Fibroblast of skin of scalp (primary cell): Measurements from ENCODE around the gene TLR8.
A peak's percentile ranks its signal among the peaks of the same experiment; 100 is the strongest.
"Not testable (repeated sequence)": the region's sequence is repeated elsewhere in the genome, so short reads cannot be mapped to it uniquely, and the experiment has no call there.

Source experiments
- DNase-seq: peaks from one replicate; pipeline ENCODE4 v3.0.0-alpha.2; 2013

Gene TLR8

DNA sequence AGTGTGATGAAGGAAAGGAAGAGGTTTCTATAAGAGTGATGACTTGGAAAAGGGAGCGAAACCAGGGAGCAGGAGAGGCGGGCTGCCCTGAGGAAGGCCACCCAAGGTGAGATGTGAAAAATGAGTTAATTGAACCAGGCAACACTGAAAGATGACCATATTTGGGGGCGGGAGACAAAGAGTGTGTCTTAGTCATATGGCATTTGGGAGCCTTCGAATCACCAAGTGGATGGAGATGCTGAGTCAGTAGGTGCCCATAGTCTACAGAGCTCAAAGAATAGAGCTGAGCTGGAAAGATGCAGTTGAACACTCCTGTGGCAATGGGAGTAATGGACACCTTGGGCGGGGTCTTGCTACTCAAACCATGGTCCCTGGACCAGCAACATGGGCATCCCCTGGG lies 8.3 kb upstream of the TLR8 start:
- DNase-seq: no peak

DNA sequence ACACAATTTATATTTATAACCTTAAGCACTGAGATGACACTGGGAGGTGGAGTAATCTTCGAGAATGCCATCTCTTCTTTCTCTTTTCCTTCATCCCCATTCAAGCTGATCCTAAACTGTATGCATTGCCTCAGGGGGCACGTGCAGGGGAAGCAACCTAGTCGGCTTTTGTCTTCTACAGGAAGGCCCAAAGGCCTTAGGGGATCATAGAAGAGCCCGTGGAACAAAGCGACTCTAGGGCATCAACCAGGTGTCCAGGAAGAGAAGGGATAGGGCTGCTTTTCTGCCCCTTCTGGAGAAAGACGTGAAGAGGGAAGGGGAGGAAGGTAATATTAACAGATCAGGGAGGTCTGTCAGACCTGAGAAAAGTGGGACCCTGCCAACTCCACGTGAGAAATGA lies 6.9 kb upstream of the TLR8 start:
- DNase-seq: no peak

DNA sequence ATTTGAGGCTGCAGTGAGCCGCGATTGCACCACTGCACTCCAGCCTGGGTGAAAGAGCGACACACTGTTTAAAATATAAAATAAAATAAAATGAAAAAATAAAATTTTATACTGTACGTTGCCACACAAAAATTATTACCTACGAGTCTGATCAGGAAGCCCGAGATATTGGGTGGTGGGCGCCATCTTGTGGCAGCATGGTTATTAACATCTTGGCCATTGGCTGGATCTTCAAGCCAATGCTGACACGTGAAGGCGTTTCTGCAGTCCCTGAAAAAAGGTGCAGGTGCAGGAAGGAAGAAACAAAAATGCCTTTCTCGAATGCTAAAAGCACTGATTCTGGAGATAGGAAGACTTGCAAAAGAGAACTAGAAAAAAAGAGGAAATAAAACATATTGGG lies 4.9 kb upstream of the TLR8 start:
- peak; percentile 35 for DNase-seq

- DNase-seq: no peak
Measured at GRCh38 chrX:12903646-12904045, 2.8 kb upstream of the TLR8 start.

GRCh38 chrX:12910423-12911121 lies 4.2 kb downstream of the TLR8 start:
- DNase-seq: no peak

- DNase-seq: no peak
Measured at GRCh38 chrX:12911122-12911470, 4.7 kb downstream of the TLR8 start.

DNA sequence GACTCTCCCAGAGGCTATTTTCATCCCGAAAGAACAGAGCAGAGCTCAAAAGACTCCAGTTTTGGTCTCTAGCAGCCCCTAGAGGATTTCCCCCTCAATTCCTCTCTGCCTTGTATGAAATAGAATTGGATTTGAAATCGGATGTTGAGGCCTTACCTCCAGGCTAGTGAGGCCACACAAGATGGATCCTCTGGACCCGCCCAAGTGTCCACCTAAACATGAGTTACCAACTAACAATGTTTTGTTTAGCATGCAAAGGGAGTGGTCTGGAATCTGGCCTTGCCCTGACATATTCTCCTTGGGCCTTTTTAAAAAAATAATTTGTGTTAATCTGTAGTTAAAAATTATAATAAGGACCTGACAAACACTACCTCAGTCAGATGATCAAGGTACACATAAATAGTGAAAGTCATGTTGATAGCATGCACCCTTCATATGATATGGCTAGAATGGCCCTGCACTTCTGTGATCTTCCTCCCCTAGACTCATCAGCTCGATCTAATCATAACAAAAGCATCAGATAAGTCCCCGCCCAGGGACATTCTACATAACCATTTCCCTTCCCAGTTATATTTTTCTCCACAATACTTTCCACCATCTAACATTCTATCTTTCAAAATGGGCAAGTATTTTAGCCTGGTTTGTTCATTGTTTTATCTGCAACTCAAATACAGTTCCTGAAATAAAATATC lies 6.5 kb downstream of the TLR8 start:
- DNase-seq: no peak

DNA sequence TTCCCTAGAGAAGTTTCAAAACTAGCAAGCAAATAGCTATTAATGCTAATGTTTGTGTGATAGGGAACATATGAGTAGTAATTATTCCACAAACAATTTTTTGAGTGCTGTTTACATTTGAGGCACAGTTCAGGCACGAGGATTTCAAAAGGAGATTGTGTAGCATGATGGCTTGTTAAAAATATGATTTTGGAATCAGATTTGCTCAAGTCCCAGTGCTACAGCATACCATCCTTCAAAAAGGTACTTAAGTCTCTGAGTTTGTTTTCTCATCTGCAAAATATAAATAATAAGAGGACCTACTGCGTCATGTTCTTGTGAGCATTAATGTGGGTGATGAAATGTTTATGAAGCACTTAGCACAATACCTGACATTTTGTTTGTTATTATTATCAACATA lies 11.3 kb downstream of the TLR8 start:
- DNase-seq: no peak

DNA sequence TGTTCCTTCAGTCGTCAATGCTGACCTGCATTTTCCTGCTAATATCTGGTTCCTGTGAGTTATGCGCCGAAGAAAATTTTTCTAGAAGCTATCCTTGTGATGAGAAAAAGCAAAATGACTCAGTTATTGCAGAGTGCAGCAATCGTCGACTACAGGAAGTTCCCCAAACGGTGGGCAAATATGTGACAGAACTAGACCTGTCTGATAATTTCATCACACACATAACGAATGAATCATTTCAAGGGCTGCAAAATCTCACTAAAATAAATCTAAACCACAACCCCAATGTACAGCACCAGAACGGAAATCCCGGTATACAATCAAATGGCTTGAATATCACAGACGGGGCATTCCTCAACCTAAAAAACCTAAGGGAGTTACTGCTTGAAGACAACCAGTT lies 12.6 kb downstream of the TLR8 start:
- no peak for DNase-seq

DNA sequence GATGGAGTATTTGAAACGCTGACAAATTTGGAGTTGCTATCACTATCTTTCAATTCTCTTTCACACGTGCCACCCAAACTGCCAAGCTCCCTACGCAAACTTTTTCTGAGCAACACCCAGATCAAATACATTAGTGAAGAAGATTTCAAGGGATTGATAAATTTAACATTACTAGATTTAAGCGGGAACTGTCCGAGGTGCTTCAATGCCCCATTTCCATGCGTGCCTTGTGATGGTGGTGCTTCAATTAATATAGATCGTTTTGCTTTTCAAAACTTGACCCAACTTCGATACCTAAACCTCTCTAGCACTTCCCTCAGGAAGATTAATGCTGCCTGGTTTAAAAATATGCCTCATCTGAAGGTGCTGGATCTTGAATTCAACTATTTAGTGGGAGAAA lies 13.2 kb downstream of the TLR8 start:
- no peak for DNase-seq

DNA sequence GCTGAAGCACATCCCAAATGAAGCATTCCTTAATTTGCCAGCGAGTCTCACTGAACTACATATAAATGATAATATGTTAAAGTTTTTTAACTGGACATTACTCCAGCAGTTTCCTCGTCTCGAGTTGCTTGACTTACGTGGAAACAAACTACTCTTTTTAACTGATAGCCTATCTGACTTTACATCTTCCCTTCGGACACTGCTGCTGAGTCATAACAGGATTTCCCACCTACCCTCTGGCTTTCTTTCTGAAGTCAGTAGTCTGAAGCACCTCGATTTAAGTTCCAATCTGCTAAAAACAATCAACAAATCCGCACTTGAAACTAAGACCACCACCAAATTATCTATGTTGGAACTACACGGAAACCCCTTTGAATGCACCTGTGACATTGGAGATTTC lies 14.6 kb downstream of the TLR8 start:
- DNase-seq: no peak

DNA sequence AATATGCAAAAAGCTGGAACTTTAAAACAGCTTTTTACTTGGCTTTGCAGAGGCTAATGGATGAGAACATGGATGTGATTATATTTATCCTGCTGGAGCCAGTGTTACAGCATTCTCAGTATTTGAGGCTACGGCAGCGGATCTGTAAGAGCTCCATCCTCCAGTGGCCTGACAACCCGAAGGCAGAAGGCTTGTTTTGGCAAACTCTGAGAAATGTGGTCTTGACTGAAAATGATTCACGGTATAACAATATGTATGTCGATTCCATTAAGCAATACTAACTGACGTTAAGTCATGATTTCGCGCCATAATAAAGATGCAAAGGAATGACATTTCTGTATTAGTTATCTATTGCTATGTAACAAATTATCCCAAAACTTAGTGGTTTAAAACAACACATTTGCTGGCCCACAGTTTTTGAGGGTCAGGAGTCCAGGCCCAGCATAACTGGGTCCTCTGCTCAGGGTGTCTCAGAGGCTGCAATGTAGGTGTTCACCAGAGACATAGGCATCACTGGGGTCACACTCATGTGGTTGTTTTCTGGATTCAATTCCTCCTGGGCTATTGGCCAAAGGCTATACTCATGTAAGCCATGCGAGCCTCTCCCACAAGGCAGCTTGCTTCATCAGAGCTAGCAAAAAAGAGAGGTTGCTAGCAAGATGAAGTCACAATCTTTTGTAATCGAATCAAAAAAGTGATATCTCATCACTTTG lies 15.6 kb downstream of the TLR8 start:
- no peak for DNase-seq

DNA sequence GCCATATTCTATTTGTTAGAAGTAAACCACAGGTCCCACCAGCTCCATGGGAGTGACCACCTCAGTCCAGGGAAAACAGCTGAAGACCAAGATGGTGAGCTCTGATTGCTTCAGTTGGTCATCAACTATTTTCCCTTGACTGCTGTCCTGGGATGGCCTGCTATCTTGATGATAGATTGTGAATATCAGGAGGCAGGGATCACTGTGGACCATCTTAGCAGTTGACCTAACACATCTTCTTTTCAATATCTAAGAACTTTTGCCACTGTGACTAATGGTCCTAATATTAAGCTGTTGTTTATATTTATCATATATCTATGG lies 16.1 kb downstream of the TLR8 start:
- DNase-seq: no peak

GRCh38 chrX:12929701-12930100 lies 23.3 kb downstream of the TLR8 start:
- DNase-seq: no peak

DNA sequence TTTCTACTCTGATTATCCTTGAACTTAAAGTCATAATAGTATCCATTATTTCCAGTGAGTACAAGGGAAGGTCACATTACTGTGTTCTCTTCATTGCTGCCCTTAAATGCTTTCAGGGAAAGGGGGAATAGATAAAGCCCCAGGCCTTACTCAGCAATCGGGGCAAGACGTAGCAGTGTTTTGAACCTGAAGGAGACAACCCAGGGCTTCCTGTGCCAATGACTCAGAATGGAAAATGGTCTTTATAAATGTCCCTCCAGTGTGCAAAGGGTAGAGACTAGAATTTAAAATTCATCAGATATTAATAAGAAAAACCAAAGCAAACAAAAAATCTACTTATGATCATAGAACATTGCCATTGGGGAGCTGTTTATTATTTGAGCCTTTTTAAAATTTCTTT lies 23.7 kb downstream of the TLR8 start:
- no peak for DNase-seq

DNA sequence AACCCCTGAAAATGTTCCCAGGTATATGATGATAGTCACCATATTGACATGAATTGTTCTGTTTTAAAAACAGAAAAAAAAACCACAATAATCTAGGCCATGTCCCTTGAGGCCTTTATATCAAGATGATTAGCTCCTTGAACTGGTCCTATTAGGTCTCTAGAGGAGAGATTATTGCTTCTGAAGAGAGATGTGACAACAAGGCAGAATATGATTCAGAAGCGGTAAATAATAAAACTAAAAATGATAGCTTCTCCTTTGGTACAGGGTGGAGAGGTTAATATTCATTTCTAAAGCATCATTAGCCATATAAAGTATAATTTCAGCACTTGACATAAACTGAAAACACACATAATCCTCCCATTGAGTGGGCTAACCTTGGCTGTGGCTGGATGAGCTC lies 25.8 kb downstream of the TLR8 start:
- DNase-seq: no peak

DNA sequence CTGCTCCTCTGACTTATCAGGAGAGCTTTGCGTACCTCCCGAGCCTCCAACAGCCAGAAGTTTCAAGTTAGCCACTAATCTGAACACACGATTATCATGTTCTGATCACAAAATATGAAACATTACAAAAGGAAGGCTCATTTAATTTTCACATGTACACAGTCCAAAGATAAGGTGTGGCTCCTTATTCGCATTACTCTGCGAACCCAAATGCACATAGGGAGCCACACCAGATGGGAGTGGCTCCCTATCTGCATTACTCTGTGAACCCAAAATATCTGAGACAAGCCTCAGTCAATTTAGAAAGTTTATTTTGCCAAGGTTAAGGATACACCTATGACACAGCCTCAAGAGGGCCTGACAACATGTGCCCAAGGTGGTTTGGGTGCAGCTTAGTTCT lies 28.4 kb downstream of the TLR8 start:
- DNase-seq: no peak

- no peak for DNase-seq
Measured at GRCh38 chrX:12936947-12937346, 30.5 kb downstream of the TLR8 start.

DNA sequence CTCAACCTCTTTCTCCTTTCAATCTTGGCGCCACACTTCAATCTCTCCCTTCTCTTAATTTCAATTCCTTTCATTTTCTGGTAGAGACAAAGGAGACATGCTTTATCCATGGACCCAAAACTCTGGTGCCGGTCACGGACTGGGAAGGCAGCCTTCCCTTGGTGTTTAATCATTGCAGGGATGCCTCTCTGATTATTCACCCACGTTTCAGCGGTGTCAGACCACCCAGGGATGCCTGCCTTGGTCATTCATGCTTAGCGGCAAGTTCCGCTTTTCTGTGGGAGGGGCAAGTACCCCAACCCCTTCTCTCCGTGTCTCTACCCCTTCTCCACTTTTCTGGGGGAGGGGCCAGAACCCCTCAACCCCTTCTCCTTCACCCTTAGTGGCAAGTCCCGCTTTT lies 34.1 kb downstream of the TLR8 start:
- not testable (repeated sequence) for DNase-seq

- DNase-seq: not testable (repeated sequence)
Measured at GRCh38 chrX:12943592-12943991, 37.2 kb downstream of the TLR8 start.

GRCh38 chrX:12944452-12944851 lies 38.0 kb downstream of the TLR8 start:
- DNase-seq: not testable (repeated sequence)

GRCh38 chrX:12945494-12945893 lies 39.1 kb downstream of the TLR8 start:
- no peak for DNase-seq

DNA sequence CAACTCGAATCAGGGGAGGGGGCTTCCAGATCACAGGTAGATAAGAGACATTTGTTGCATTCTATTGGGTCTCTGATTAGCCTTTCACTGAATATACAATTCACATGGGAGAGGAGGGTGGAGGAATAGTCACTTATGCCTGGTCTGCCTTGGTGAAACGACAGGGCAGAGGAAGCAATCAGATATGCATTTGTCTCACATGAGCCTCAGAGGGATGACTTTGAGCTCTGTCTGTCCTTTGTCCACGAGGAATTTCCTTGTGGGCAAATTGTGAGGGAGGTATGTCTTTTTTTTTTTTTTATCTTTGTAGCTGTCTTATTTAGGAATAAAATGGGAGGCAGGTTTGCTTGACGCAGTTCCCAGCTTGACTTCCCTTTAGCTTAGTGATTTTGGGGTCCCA lies 40.0 kb downstream of the TLR8 start:
- no peak for DNase-seq

GRCh38 chrX:12946838-12947544 lies 40.6 kb downstream of the TLR8 start:
- peak; percentile 90 for DNase-seq
